Esophagus squamous epithelium (tissue), 5 donors: Measurements from ENCODE around the gene UBE2QL1. TPM values are rescaled to one million over a fixed set of nuclear protein-coding genes. Genes with fewer than 3 reads are reported as not detected.

Experiments
- DNase-seq: peaks from one replicate; lab custom pipeline; 2025; lab: John Stamatoyannopoulos, UW
- H3K27ac ChIP-seq, 4 donors: fragments of 200-600 bp; sonication (generic); one replicate each; pipeline ENCODE4 v1.5.1; 2016 to 2019; ENCODE audit warnings: mild to moderate bottlenecking in 1 of 4
- H3K27me3 ChIP-seq, 4 donors: fragments of 200-600 bp; sonication (generic); 1 replicate in 3 of 4; 2 replicates in 1 of 4; pipeline versions ENCODE4 v1.5.1 to v1.6.0; 2017 to 2021; ENCODE audit warnings: antibody characterized with exemption in 1 of 4
- H3K36me3 ChIP-seq, 3 donors: fragments of 200-600 bp; sonication (generic); one replicate each; pipeline ENCODE4 v1.5.1; 2016 to 2019
- H3K4me1 ChIP-seq, 3 donors: fragments of 200-600 bp; sonication (generic); one replicate each; pipeline ENCODE4 v1.5.1; 2017 to 2019
- H3K4me3 ChIP-seq, 4 donors: fragments of 200-600 bp; sonication (generic); 1 replicate in 3 of 4; 2 replicates in 1 of 4; pipeline ENCODE4 v1.5.1; 2016 to 2019; ENCODE audit warnings: mild to moderate bottlenecking in 2 of 4, moderate library complexity in 1 of 4
- H3K9me3 ChIP-seq, 3 donors: fragments of 200-600 bp; sonication (generic); one replicate each; pipeline ENCODE4 v1.5.1; 2016 to 2019
- POLR2A ChIP-seq, 4 donors: fragments of 450-650 bp; IDR thresholded peaks; one replicate each; pipeline ENCODE4 v1.6.1; 2017; ENCODE audit warnings: antibody characterized with exemption in 4 of 4, mild to moderate bottlenecking in 4 of 4, moderate library complexity in 3 of 4
- WGBS, 2 donors: methylation state at CpG; one replicate each; pipeline ENCODE4 v1.1.5; 2018; 5-methylcytosine and 5-hydroxymethylcytosine counted together
- intact Hi-C: fragments of 100-400 bp; cut with DNase I; formaldehyde crosslinking; loops from one replicate; pipeline ENCODE4 v1.15.0; 2022
- total RNA-seq, 4 donors: library from RNA; depleted of rRNA; stranded (reverse); fragments of >200 nt; gene quantifications; one replicate each; pipeline ENCODE4 v1.1.0, GENCODE V29; 2016
- TF ChIP-seq, protein P1 (sequence below), 6 experiments: fragments of 450-650 bp in 4 of 6; fragments of 200-600 bp in 2 of 6; sonication (generic) in 2 of 6; IDR thresholded peaks; one replicate each; pipeline ENCODE4 v1.5.1; 2016 to 2019; ENCODE audit warnings: antibody characterized with exemption in 6 of 6, mild to moderate bottlenecking in 4 of 6, moderate library complexity in 4 of 6
- donor health status: DM: yes; HTN: yes; CAD: no.

Gene UBE2QL1
- total RNA-seq, 4 donors from 2014 or later, result 0.27 to 1.5 (median 0.33) TPM

DNA sequence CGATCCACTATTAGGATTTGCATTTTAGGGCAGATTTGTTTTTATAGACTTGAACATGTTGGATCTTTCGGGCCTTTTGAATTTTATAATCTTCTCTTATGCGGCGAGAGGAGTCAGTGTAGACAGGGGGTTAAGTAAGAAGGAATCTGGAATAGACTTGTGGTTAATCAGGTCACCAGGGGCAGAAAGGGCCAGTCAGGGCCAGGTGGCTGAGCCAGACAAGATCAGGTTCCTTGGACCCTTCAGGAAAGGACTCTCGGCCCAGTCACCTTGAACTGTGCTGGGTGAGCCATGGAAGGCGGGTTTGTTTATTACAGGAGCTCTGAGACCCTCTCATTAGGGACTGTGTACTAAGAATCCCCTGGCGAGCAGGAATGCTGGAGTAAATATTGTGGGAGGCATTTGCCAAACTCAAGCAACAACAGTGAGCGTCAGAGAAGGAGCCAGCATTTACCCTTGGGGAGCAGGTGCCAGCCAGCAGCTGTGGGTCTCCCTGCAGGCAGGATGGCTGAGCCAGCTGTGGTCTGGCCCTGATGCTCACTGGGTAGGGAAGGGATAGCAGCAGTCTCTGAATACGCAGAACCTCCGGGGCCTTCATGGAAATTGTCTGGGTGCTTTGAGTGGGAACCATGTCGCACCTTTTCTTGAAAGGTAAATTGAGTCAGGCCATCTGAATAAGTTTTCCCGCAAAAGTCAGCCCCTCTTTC is 79.2 kb downstream of the UBE2QL1 start:
- Histone ChIP-seq H3K27me3 (no peaks in the 10 kb centered on the region), H3K36me3 (no peaks in the 10 kb centered on the region), H3K4me1 (no peaks in the 10 kb centered on the region), H3K9me3 (no peaks in the 10 kb centered on the region), H3K4me3 (no peak overlapping the region), H3K27ac (no peak overlapping the region)
- 76% methylated on average over 8 to 12 of the region's 12 CpGs for whole genome bisulfite sequencing, 2 donors
- intact Hi-C loops, result no loop called here
- TF ChIP-seq, protein P1, sequence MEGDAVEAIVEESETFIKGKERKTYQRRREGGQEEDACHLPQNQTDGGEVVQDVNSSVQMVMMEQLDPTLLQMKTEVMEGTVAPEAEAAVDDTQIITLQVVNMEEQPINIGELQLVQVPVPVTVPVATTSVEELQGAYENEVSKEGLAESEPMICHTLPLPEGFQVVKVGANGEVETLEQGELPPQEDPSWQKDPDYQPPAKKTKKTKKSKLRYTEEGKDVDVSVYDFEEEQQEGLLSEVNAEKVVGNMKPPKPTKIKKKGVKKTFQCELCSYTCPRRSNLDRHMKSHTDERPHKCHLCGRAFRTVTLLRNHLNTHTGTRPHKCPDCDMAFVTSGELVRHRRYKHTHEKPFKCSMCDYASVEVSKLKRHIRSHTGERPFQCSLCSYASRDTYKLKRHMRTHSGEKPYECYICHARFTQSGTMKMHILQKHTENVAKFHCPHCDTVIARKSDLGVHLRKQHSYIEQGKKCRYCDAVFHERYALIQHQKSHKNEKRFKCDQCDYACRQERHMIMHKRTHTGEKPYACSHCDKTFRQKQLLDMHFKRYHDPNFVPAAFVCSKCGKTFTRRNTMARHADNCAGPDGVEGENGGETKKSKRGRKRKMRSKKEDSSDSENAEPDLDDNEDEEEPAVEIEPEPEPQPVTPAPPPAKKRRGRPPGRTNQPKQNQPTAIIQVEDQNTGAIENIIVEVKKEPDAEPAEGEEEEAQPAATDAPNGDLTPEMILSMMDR (IDR thresholded peaks at IDR 0.05), result no peak
- TF ChIP-seq POLR2A (IDR thresholded peaks at IDR 0.05), result no peak
- DNase-seq, result no peak

DNA sequence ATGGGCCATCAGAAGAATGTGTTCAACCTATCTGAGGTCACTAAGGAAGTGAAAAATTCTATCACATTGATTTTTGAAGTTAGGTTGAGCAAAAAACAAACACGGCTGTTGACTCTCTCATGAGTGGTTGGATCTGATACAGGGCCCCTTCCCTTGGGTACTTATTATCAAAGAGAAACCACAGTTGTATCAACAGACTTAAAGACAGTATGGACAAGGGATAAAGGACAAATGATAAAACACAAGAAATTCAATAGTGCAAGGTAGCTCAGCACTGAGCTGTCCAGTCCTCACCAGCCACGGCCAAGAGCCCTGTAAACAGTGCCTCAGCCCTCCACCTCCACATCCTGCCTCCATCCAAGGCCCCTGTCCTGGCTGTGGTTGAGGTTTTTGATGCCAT is 86.9 kb downstream of the UBE2QL1 start:
- 56 to 59% methylated on average over 2 of the region's 2 CpGs for WGBS, 2 donors
- intact Hi-C loops, result no loop called here
- TF ChIP-seq, protein P1 (IDR thresholded peaks at IDR 0.05), result no peak
- TF ChIP-seq POLR2A (IDR thresholded peaks at IDR 0.05), result no peak

DNA sequence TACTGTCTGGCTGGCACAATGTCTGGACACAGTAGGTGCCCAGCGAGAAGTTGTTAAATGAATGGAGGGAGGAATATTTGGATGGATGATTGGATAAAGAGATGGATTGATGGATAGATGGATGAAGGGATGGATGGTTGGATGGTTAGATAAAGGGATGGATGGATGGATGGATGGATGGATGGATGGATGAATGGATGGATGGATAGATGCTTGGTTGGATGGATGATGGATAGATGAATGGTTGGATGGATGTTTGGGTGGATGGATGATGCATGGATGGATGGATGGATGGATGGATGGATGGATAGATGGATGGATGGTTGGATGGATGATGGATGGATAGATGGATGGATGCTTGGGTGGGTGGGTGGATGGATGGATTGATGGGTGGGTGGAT is 90.4 kb downstream of the UBE2QL1 start:
- 80 to 87% methylated on average over 1 of the region's 1 CpG for WGBS, 2 donors
- H3K4me3 ChIP-seq, result no peak overlapping the region
- H3K36me3 ChIP-seq, result no peaks in the 10 kb centered on the region
- intact Hi-C loops, result no loop called here
- no peak overlapping the region for H3K27ac ChIP-seq
- no peaks in the 10 kb centered on the region for H3K27me3 ChIP-seq
- no peak for TF ChIP-seq POLR2A (IDR thresholded peaks at IDR 0.05)
- TF ChIP-seq, protein P1 (IDR thresholded peaks at IDR 0.05), result no peak
- H3K9me3 ChIP-seq, result no peaks in the 10 kb centered on the region
- no peak for DNase-seq
- no peaks in the 10 kb centered on the region for H3K4me1 ChIP-seq

More for the DNA sequence above, 86.9 kb downstream of the UBE2QL1 start:
- Histone ChIP-seq H3K9me3 (no peaks in the 10 kb centered on the region), H3K27me3 (no peaks in the 10 kb centered on the region), H3K27ac (no peak overlapping the region), H3K36me3 (no peaks in the 10 kb centered on the region), H3K4me3 (no peak overlapping the region), H3K4me1 (no peaks in the 10 kb centered on the region)
- DNase-seq, result no peak

DNA sequence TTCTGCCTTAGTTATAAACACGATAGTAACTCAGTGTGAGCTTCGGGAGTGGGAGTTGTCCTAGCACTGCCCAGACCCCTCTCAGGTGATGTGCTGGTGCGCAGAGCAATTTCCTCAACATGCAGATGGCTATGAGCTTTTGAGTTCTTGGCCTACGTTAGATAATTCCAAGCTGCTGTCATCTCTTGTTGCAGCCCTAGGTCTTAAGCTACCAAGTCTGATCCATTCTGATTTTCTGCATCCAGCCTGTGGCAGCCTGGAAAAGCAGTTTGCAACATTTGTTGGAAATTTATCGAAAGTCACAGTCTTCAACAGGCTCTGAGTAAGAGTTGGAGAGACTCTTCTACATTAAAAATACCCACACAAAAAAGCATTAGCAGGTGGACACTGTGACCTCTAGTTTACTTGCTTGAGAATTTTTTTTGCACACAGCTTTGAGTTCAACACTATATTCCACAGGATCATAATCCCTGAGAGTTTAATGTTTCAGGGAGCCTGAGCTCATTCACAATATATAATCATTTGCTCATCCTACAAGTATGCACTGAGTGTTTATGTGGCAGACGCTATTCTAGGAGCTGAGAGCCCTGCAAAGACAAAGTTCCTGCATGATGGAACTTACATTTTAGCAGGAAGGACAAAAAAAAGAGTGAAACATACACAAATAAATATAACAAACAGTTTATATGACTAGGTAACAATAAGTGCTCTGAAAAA is 91.6 kb downstream of the UBE2QL1 start:
- no peaks in the 10 kb centered on the region for H3K27me3 ChIP-seq
- H3K4me1 ChIP-seq, result no peaks in the 10 kb centered on the region
- TF ChIP-seq, protein P1 (IDR thresholded peaks at IDR 0.05), result no peak
- TF ChIP-seq POLR2A (IDR thresholded peaks at IDR 0.05), result no peak
- H3K4me3 ChIP-seq, result no peak overlapping the region
- H3K9me3 ChIP-seq, result no peaks in the 10 kb centered on the region
- intact Hi-C loops, result no loop called here
- H3K36me3 ChIP-seq, result no peaks in the 10 kb centered on the region
- WGBS, 2 donors, result 66 to 69% methylated on average over 6 of the region's 6 CpGs
- H3K27ac ChIP-seq, result no peak overlapping the region
- no peak for DNase-seq
